Muscle of leg (tissue), 11 donors: ENCODE measurements around the gene TBC1D5. TPM values are rescaled to one million over a fixed set of nuclear protein-coding genes. Genes with fewer than 3 reads are reported as not detected.
"Not testable (repeated sequence)": the region's sequence is repeated elsewhere in the genome, so short reads cannot be mapped to it uniquely, and the experiment has no call there.

Experiments
- DNase-seq: peaks from one replicate; pipeline ENCODE4 v3.0.0; 2013
- H3K27ac ChIP-seq: one replicate; pipeline ENCODE4 v1.5.1; 2013; ENCODE audit warnings: mild to moderate bottlenecking, low read length, control low read depth
- H3K27me3 ChIP-seq: one replicate; pipeline ENCODE4 v1.6.1; 2013; ENCODE audit warnings: low read length; ENCODE audit not compliant: control insufficient read depth, insufficient read depth
- H3K36me3 ChIP-seq: one replicate; pipeline ENCODE4 v1.6.1; 2013; ENCODE audit warnings: low read length; ENCODE audit not compliant: control insufficient read depth, insufficient read depth
- H3K4me1 ChIP-seq: one replicate; pipeline ENCODE4 v1.6.1; 2013; ENCODE audit warnings: low read length; ENCODE audit not compliant: control insufficient read depth, insufficient read depth
- H3K4me3 ChIP-seq: one replicate; pipeline ENCODE4 v1.5.1; 2013; ENCODE audit warnings: low read length, control low read depth
- H3K9me3 ChIP-seq: replicated peaks from 2 replicates; pipeline ENCODE4 v1.6.1; 2013; ENCODE audit warnings: low read depth, low read length; ENCODE audit not compliant: control insufficient read depth
- WGBS: methylation state at CpG from one replicate; pipeline ENCODE4 v1.1.5; 2013; ENCODE audit warnings: missing lambda C conversion rate; ENCODE audit not compliant: insufficient coverage; 5-methylcytosine and 5-hydroxymethylcytosine counted together
- polyA plus RNA-seq, 8 donors: library from polyadenylated mRNA; unstranded; fragments of 120-200 nt; gene quantifications; one replicate each; pipeline versions ENCODE4 v1.2.1 to v1.2.3, GENCODE V29; 2013; ENCODE audit warnings: inconsistent platforms in 1 of 8, low replicate concordance in 1 of 8; ENCODE audit not compliant: insufficient read length in 8 of 8, insufficient read depth in 1 of 8
- total RNA-seq: library from RNA; stranded (reverse); fragments of 120-200 nt; gene quantifications from one replicate; pipeline ENCODE4 v1.2.4, GENCODE V29; 2013

TBC1D5 gene
- total and polyA plus RNA-seq, 9 donors: 19.0 to 58.7 (median 32.6) TPM

- H3K4me3 ChIP-seq, DNase-seq, H3K36me3 ChIP-seq, H3K27ac ChIP-seq, H3K4me1 ChIP-seq, H3K9me3 ChIP-seq, H3K27me3 ChIP-seq: not testable (repeated sequence)
- WGBS: 93% methylated on average over 3 of the region's 3 CpGs
These were observed 613.8 kb downstream of the TBC1D5 start for GRCh38 chr3:17128671-17129070.

- Histone ChIP-seq H3K36me3 (no peaks in the 10 kb centered on the region), H3K27me3 (no peaks in the 10 kb centered on the region), H3K4me1 (no peaks in the 10 kb centered on the region), H3K4me3 (no peak overlapping the region), H3K9me3 (peaks cover 2% of the 10 kb centered on the region), H3K27ac (no peak overlapping the region)
- no peak for DNase-seq
- no CpG with 5 or more reads among the region's 2 CpGs for whole genome bisulfite sequencing
These were observed 616.5 kb downstream of the TBC1D5 start for GRCh38 chr3:17125738-17126442.

GRCh38 chr3:17122758-17123157 is 619.7 kb downstream of the TBC1D5 start:
- Histone ChIP-seq H3K27me3 (no peaks in the 10 kb centered on the region), H3K4me1 (no peaks in the 10 kb centered on the region), H3K4me3 (no peak overlapping the region), H3K27ac (no peak overlapping the region), H3K36me3 (no peaks in the 10 kb centered on the region), H3K9me3 (peaks cover 2% of the 10 kb centered on the region)
- no peak for DNase-seq
- 83% methylated on average over 2 of the region's 3 CpGs for WGBS

GRCh38 chr3:17121336-17121735 is 621.1 kb downstream of the TBC1D5 start:
- no peaks in the 10 kb centered on the region for H3K36me3 ChIP-seq
- H3K4me1 ChIP-seq: no peaks in the 10 kb centered on the region
- H3K4me3 ChIP-seq: no peak overlapping the region
- DNase-seq: no peak
- no peaks in the 10 kb centered on the region for H3K27me3 ChIP-seq
- H3K9me3 ChIP-seq: peaks cover 2% of the 10 kb centered on the region
- H3K27ac ChIP-seq: no peak overlapping the region
- WGBS: no CpG with 5 or more reads among the region's 2 CpGs

- Histone ChIP-seq H3K36me3 (no peaks in the 10 kb centered on the region), H3K9me3 (peaks cover 2% of the 10 kb centered on the region), H3K4me3 (no peak overlapping the region), H3K4me1 (no peaks in the 10 kb centered on the region), H3K27me3 (no peaks in the 10 kb centered on the region), H3K27ac (no peak overlapping the region)
- no peak for DNase-seq
- WGBS: 95% methylated on average over 3 of the region's 4 CpGs
These were observed 622.3 kb downstream of the TBC1D5 start for GRCh38 chr3:17120115-17120514.

- H3K9me3 ChIP-seq: peaks cover 2% of the 10 kb centered on the region
- no peaks in the 10 kb centered on the region for H3K36me3 ChIP-seq
- no peak overlapping the region for H3K27ac ChIP-seq
- 67% methylated on average over 4 of the region's 5 CpGs for WGBS
- H3K27me3 ChIP-seq: no peaks in the 10 kb centered on the region
- H3K4me1 ChIP-seq: no peaks in the 10 kb centered on the region
- DNase-seq: no peak
- H3K4me3 ChIP-seq: no peak overlapping the region
These were observed 623.0 kb downstream of the TBC1D5 start for GRCh38 chr3:17119201-17120072.

- H3K9me3 ChIP-seq: peaks cover 2% of the 10 kb centered on the region
- no peaks in the 10 kb centered on the region for H3K4me1 ChIP-seq
- no peaks in the 10 kb centered on the region for H3K27me3 ChIP-seq
- no peak overlapping the region for H3K27ac ChIP-seq
- no peak for DNase-seq
- no peak overlapping the region for H3K4me3 ChIP-seq
- no peaks in the 10 kb centered on the region for H3K36me3 ChIP-seq
- WGBS: 100% methylated on average over 5 of the region's 6 CpGs
These were observed 623.7 kb downstream of the TBC1D5 start for GRCh38 chr3:17118771-17119170.

GRCh38 chr3:17116007-17116600 is 626.3 kb downstream of the TBC1D5 start:
- Histone ChIP-seq H3K4me3 (no peak overlapping the region), H3K27me3 (no peaks in the 10 kb centered on the region), H3K27ac (no peak overlapping the region), H3K9me3 (no peaks in the 10 kb centered on the region), H3K4me1 (no peaks in the 10 kb centered on the region), H3K36me3 (no peaks in the 10 kb centered on the region)
- WGBS: 69% methylated on average over 4 of the region's 8 CpGs
- DNase-seq: no peak

GRCh38 chr3:17115186-17115585 is 627.2 kb downstream of the TBC1D5 start:
- Histone ChIP-seq H3K9me3 (no peaks in the 10 kb centered on the region), H3K4me3 (no peak overlapping the region), H3K27ac (no peak overlapping the region), H3K27me3 (no peaks in the 10 kb centered on the region), H3K4me1 (no peaks in the 10 kb centered on the region), H3K36me3 (no peaks in the 10 kb centered on the region)
- 88% methylated on average over 3 of the region's 3 CpGs for WGBS
- no peak for DNase-seq

GRCh38 chr3:17111586-17111985 is 630.8 kb downstream of the TBC1D5 start:
- no peak overlapping the region for H3K27ac ChIP-seq
- no peaks in the 10 kb centered on the region for H3K27me3 ChIP-seq
- H3K4me3 ChIP-seq: no peak overlapping the region
- WGBS: 63% methylated on average over 2 of the region's 3 CpGs
- H3K9me3 ChIP-seq: no peaks in the 10 kb centered on the region
- H3K4me1 ChIP-seq: no peaks in the 10 kb centered on the region
- no peak for DNase-seq
- no peaks in the 10 kb centered on the region for H3K36me3 ChIP-seq
